Type B pancreatic cell (in vitro differentiated cells): ENCODE measurements around the gene SLC43A2. TPM values are rescaled to one million over a fixed set of nuclear protein-coding genes. Genes with fewer than 3 reads are reported as not detected.

Experiments used
- DNase-seq: peaks from one replicate; pipeline ENCODE4 v3.0.0; 2021; ENCODE audit warnings: mixed read lengths; ENCODE audit not compliant: unreplicated experiment; ENCODE audit errors: extremely low spot score
- H3K27ac Mint-ChIP-seq: 2 replicates; pipeline ENCODE4 v1.8.0; 2021; ENCODE audit warnings: mild to moderate bottlenecking, mixed read lengths
- H3K27me3 Mint-ChIP-seq: 2 replicates; pipeline ENCODE4 v1.8.0; 2021; ENCODE audit warnings: mixed read lengths
- H3K36me3 Mint-ChIP-seq: 2 replicates; pipeline ENCODE4 v1.8.0; 2021; ENCODE audit warnings: mixed read lengths
- H3K4me1 Mint-ChIP-seq: one replicate; pipeline ENCODE4 v1.8.0; 2021; ENCODE audit warnings: mixed read lengths; ENCODE audit not compliant: unreplicated experiment
- H3K4me3 Mint-ChIP-seq: 2 replicates; pipeline ENCODE4 v1.8.0; 2021; ENCODE audit warnings: mild to moderate bottlenecking, mixed read lengths
- H3K9me3 Mint-ChIP-seq: 2 replicates; pipeline ENCODE4 v1.8.0; 2021; ENCODE audit warnings: mixed read lengths
- CTCF ChIP-seq: fragments of 200-600 bp; sonication (generic); conservative IDR thresholded peaks from 2 replicates; pipeline ENCODE4 v1.5.0; 2021; ENCODE audit warnings: antibody characterized with exemption, mild to moderate bottlenecking
- total RNA-seq: library from RNA; stranded (reverse); gene quantifications from 2 replicates; pipeline ENCODE4 v1.2.1, GENCODE V29; 2021; ENCODE audit warnings: low replicate concordance

Gene SLC43A2
- total RNA-seq, 1 donor from 2014 or later = 23.5 TPM

DNA sequence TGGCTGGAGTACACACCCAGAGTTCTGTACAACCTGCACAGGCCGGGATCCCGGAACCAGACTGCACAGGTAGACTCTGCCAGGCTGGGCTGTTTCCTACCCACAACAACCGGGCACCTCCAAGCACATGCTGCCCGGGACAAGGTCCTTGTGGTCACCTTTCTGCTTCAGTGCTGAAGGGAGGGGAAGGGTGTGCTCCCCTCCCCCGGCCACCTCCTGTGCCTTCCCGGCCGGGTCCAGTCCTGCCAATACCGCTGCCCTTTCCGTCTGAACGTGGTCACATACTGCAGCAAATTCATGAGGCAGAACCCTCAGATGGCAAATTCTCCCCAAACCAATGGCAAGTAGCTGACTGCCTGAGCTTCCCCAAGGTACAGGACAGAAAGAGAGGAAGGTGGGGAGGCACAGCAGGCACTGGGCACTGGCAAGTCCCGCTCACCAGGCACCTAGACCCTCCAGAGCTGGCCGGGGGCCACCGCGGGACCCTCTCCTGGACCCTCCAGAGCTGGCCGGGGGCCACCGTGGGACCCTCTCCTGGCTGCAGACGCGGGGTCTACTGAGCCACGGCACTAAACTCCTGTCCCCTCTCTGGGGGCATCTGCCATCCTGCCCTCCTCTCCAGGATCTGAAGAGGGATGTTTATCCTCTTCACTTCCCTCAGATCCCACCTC, 22.8 kb downstream of the SLC43A2 start:
- DNase-seq = no peak
- Mint-ChIP-seq H3K4me1 (peaks cover 9% of the 10 kb centered on the region), H3K27ac (no peak overlapping the region), H3K27me3 (no peaks in the 10 kb centered on the region), H3K4me3 (no peak overlapping the region), H3K36me3 (no peaks in the 10 kb centered on the region), H3K9me3 (no peaks in the 10 kb centered on the region)
- TF ChIP-seq CTCF = no peak

- DNase-seq = no peak
- H3K36me3 Mint-ChIP-seq = no peaks in the 10 kb centered on the region
These were observed 23.7 kb downstream of the SLC43A2 start for GRCh38 chr17:1604831-1605528.

GRCh38 chr17:1601571-1601970, 27.1 kb downstream of the SLC43A2 start:
- Mint-ChIP-seq H3K9me3 (no peaks in the 10 kb centered on the region), H3K4me3 (no peak overlapping the region), H3K4me1 (peaks cover 9% of the 10 kb centered on the region), H3K27ac (no peak overlapping the region), H3K27me3 (no peaks in the 10 kb centered on the region), H3K36me3 (no peaks in the 10 kb centered on the region)
- DNase-seq = no peak
- no peak for TF ChIP-seq CTCF

More at GRCh38 chr17:1604831-1605528, 23.7 kb downstream of the SLC43A2 start:
- Mint-ChIP-seq H3K27me3 (no peaks in the 10 kb centered on the region), H3K4me1 (peaks cover 9% of the 10 kb centered on the region), H3K4me3 (no peak overlapping the region), H3K27ac (peak overlapping the region; percentile 51), H3K9me3 (no peaks in the 10 kb centered on the region)
- no peak for TF ChIP-seq CTCF

DNA sequence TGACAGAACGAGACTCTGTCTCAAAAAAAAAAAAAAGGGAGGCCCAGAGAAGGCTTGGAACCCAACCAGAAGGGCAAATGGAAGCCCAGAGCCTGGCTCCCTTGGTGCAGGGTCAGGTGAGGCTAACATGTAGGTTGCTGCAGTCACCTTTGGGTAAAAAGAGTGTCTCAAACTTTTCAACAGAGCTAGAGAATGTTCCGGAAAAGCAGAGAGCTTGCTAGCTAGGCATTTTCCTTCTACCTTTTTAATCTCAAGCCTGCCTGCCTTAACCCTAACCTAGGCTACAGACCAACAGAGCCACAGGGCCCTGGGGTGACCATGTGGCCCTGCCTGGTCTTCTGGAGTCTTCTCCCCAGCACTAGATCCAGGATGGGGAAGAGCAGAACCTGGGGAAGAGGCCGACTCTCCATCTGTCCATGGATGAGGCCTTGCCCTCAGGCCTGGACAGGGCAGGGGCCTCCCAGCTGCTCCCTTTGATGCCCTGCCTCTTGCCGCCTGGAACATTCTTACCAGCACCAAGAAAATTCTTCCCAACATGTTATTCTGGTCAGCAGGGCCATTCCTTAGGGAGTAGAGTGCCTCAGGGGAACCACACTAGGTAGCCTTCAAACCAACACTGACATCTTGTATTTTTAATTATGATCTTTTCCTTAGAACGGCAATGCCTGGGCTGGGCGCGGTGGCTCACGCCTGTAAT, 30.1 kb downstream of the SLC43A2 start:
- no peak for DNase-seq
- Mint-ChIP-seq H3K36me3 (no peaks in the 10 kb centered on the region), H3K27ac (no peak overlapping the region), H3K9me3 (no peaks in the 10 kb centered on the region), H3K4me3 (no peak overlapping the region), H3K4me1 (no peaks in the 10 kb centered on the region), H3K27me3 (no peaks in the 10 kb centered on the region)
- TF ChIP-seq CTCF = no peak

DNA sequence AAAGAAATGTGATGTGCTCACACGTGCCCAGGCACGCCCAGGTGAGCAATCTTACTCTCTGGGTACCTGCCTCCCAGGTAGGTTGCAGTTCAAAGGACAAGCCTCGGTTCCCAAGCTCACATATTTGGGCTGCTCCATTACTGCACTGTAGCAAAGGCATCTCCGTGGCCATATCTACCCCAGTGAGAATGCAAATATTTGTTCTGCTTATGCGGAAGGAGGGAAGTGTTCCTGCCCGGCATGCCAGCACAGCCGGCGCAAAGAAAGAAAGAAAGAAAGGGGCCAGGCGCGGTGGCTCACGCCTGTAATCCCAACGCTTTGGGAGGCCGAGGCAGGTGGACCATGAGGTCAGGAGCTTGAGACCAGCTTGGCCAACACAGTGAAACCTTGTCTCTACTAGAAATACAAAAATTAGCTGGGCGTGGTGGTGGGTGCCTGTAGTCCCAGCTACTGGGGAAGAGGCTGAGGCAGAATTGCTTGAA, 30.7 kb downstream of the SLC43A2 start:
- no peak for DNase-seq

More for the DNA sequence above, 30.7 kb downstream of the SLC43A2 start:
- Mint-ChIP-seq H3K27me3 (no peaks in the 10 kb centered on the region), H3K27ac (peak overlapping the region; percentile 62), H3K36me3 (no peaks in the 10 kb centered on the region), H3K9me3 (no peaks in the 10 kb centered on the region), H3K4me3 (no peak overlapping the region), H3K4me1 (no peaks in the 10 kb centered on the region)
- TF ChIP-seq CTCF = no peak
